A549 (cell line): ENCODE data around the gene IP6K3. TPM values are rescaled to one million over a fixed set of nuclear protein-coding genes. Genes with fewer than 3 reads are reported as not detected.

ENCODE experiments used
- ATAC-seq, 2 experiments: fragments of 200-7000 bp in 1 of 2; fragments of >200 bp in 1 of 2; cut with Nextera tagmentation in 1 of 2; cut with Tn5 transposase in 1 of 2; 3 replicates each; pipeline versions ENCODE4 v1.8.0 to v1.9.1; 2018 to 2020; ENCODE audit warnings: mild to moderate bottlenecking in 1 of 2, moderate library complexity in 1 of 2
- CTCF ChIA-PET: fragments of 300-600 bp; sonication (Branson Sonifier 250); formaldehyde crosslinking; extraction: SDS; loops from one replicate; lab custom pipeline; 2021; ENCODE audit warnings: antibody characterized with exemption, inconsistent platforms; lab: Yijun Ruan, JAX
- POLR2A ChIA-PET: fragments of 350-600 bp; formaldehyde crosslinking; extraction: SDS; loops from one replicate; lab custom pipeline; 2021; ENCODE audit warnings: antibody characterized with exemption, inconsistent platforms; lab: Yijun Ruan, JAX
- DNase-seq, 2 experiments: peaks; one replicate each; pipeline versions ENCODE4 v3.0.0 to v3.0.0-alpha.2; 2011 to 2016; ENCODE audit warnings: low read depth in 1 of 2, low spot score in 1 of 2
- FAIRE-seq: peaks from 2 replicates; lab custom pipeline; 2011; peaks lifted over from hg19 to GRCh38; lab: Jason Lieb, UNC
- H3K27ac ChIP-seq, 2 experiments: fragments of >200 bp; sonication (Bioruptor Twin); formaldehyde crosslinking; 3 replicates each; pipeline ENCODE4 v1.5.1; 2016 to 2017
- H3K4me1 ChIP-seq: fragments of >200 bp; sonication (Bioruptor Twin); formaldehyde crosslinking; 3 replicates; pipeline ENCODE4 v1.6.1; 2016
- H3K4me2 ChIP-seq: fragments of >200 bp; sonication (Bioruptor Twin); formaldehyde crosslinking; 3 replicates; pipeline ENCODE4 v1.6.1; 2016
- H3K4me3 ChIP-seq: fragments of >200 bp; sonication (Bioruptor Twin); formaldehyde crosslinking; 3 replicates; pipeline ENCODE4 v1.5.1; 2016
- H3K9me3 ChIP-seq: fragments of >200 bp; sonication (Bioruptor Twin); formaldehyde crosslinking; 3 replicates; pipeline ENCODE4 v1.6.1; 2016
- BCL3 ChIP-seq: fragments of >200 bp; sonication (Bioruptor Twin); formaldehyde crosslinking; IDR thresholded peaks from 3 replicates; pipeline ENCODE4 v1.6.1; 2016
- BHLHE40 ChIP-seq: IDR thresholded peaks from 2 replicates; pipeline ENCODE4 v1.6.1; 2012; ENCODE audit warnings: low read depth, low read length, inconsistent platforms
- CBX2 ChIP-seq: fragments of 200-600 bp; sonication (generic); IDR thresholded peaks from 2 replicates; pipeline ENCODE4 v1.6.1; 2016; ENCODE audit warnings: low read depth, mild to moderate bottlenecking, borderline replicate concordance
- CEBPB ChIP-seq, 2 experiments: fragments of >200 bp in 1 of 2; sonication (Bioruptor Twin) in 1 of 2; formaldehyde crosslinking in 1 of 2; IDR thresholded peaks; 2 replicates each; pipeline ENCODE4 v1.6.1; 2012 to 2016
- E2F6 ChIP-seq: IDR thresholded peaks from 2 replicates; pipeline ENCODE4 v1.6.1; 2012; ENCODE audit warnings: low read depth, borderline replicate concordance
- EHMT2 ChIP-seq: fragments of 200-600 bp; sonication (generic); IDR thresholded peaks from 2 replicates; pipeline ENCODE4 v1.6.1; 2016; ENCODE audit warnings: antibody characterized with exemption, low read depth, mild to moderate bottlenecking, moderate library complexity
- EP300 ChIP-seq, 2 experiments: fragments of >200 bp; sonication (Bioruptor Twin); formaldehyde crosslinking; IDR thresholded peaks; 2 replicates in 1 of 2; 3 replicates in 1 of 2; pipeline ENCODE4 v1.6.1; 2016 to 2017
- FOSL2 ChIP-seq, 2 experiments: fragments of 450-650 bp in 1 of 2; fragments of >200 bp in 1 of 2; sonication (Bioruptor Twin) in 1 of 2; formaldehyde crosslinking; IDR thresholded peaks; 2 replicates each; pipeline versions ENCODE4 v1.5.0 to v1.6.1; 2016 to 2020; ENCODE audit warnings: mild to moderate bottlenecking in 1 of 2, moderate library complexity in 1 of 2
- GATA3 ChIP-seq: IDR thresholded peaks from 2 replicates; pipeline ENCODE4 v1.6.1; 2012; ENCODE audit warnings: borderline replicate concordance
- HOXA7 ChIP-seq: fragments of 250-450 bp; sonication (Bioruptor Pico); IDR thresholded peaks from 2 replicates; pipeline ENCODE4 v1.5.0; 2020; ENCODE audit warnings: mild to moderate bottlenecking, moderate library complexity
- JUN ChIP-seq, 2 experiments: fragments of >200 bp; sonication (Bioruptor Twin); formaldehyde crosslinking; IDR thresholded peaks; 2 replicates in 1 of 2; 3 replicates in 1 of 2; pipeline ENCODE4 v1.6.1; 2016 to 2017
- KDM5A ChIP-seq: fragments of 200-600 bp; sonication (generic); IDR thresholded peaks from 2 replicates; pipeline ENCODE4 v1.6.1; 2016; ENCODE audit warnings: antibody characterized with exemption, mild to moderate bottlenecking
- MAZ ChIP-seq: fragments of 150-350 bp; IDR thresholded peaks from 2 replicates; pipeline ENCODE4 v1.6.1; 2014; ENCODE audit warnings: antibody characterized with exemption, low read depth, low read length, borderline replicate concordance
- NFE2L2 ChIP-seq: fragments of 150-350 bp; conservative IDR thresholded peaks from 2 replicates; pipeline ENCODE4 v1.6.1; 2014; ENCODE audit warnings: low read length
- NPAS2 ChIP-seq: fragments of 250-450 bp; sonication (Bioruptor Pico); IDR thresholded peaks from 2 replicates; pipeline ENCODE4 v1.8.0; 2022; ENCODE audit warnings: mild to moderate bottlenecking, moderate library complexity, borderline replicate concordance
- NR3C1 ChIP-seq: fragments of >200 bp; sonication (Bioruptor Twin); formaldehyde crosslinking; IDR thresholded peaks from 3 replicates; pipeline ENCODE4 v1.6.1; 2017
- RARB ChIP-seq: fragments of 250-450 bp; sonication (Bioruptor Pico); IDR thresholded peaks from 2 replicates; pipeline ENCODE4 v1.8.0; 2021; ENCODE audit warnings: mild to moderate bottlenecking, moderate library complexity
- RCOR1 ChIP-seq: fragments of 150-350 bp; IDR thresholded peaks from 2 replicates; pipeline ENCODE4 v1.6.1; 2014; ENCODE audit warnings: antibody characterized with exemption, low read length, low read depth
- RFX5 ChIP-seq: fragments of 450-650 bp; IDR thresholded peaks from 2 replicates; pipeline ENCODE4 v1.7.1; 2014; ENCODE audit warnings: antibody characterized with exemption, mild to moderate bottlenecking, moderate library complexity
- ZC3H11A ChIP-seq: fragments of 450-650 bp; IDR thresholded peaks from 2 replicates; pipeline ENCODE4 v1.6.1; 2014; ENCODE audit warnings: antibody characterized with exemption, mild to moderate bottlenecking
- WGBS: methylation state at CpG from one replicate; pipeline ENCODE4 v1.1.6; 2017; ENCODE audit errors: missing lambda C conversion rate; 5-methylcytosine and 5-hydroxymethylcytosine counted together
- polyA plus RNA-seq, 4 experiments: library from polyadenylated mRNA; depleted of rRNA in 3 of 4; stranded (reverse); fragments of >200 nt; fragmentation: RNase III in 1 of 4; extraction: RNeasy Plus Mini Kit Qiagen cat#74134 plus additional on column Dnase treatment in 1 of 4; gene quantifications; 2 replicates in 3 of 4; 3 replicates in 1 of 4; pipeline ENCODE4 v1.2.3, GENCODE V29; 2011 to 2017

The IP6K3 gene
- polyA plus RNA-seq, 2 of the 4 experiments (the other 2 are of a cell fraction), result 0.03 to 0.12 TPM

GRCh38 chr6:33691456-33692077 is 55.1 kb downstream of the IP6K3 start:
- CTCF ChIA-PET, result interaction anchor here (1.1 to 1.3 kb wide), 2 partner anchors 10 to 19 kb away, joined by 3 to 9 read pairs; no protein-coding TSS in a partner anchor
- no peak overlapping the region for H3K4me2 ChIP-seq
- FAIRE-seq, result no peak
- no peak overlapping the region for H3K27ac ChIP-seq
- no peak for ATAC-seq
- no peak for TF ChIP-seq RCOR1
- no peak for TF ChIP-seq EP300 (IDR thresholded peaks at IDR 0.05)
- TF ChIP-seq RFX5, result no peak
- no peak for TF ChIP-seq NR3C1
- TF ChIP-seq RARB (CRISPR knock-in tag), result no peak
- no peaks in the 10 kb centered on the region for H3K9me3 ChIP-seq
- H3K4me1 ChIP-seq, result peaks cover 20% of the 10 kb centered on the region
- DNase-seq, result no peak
- POLR2A ChIA-PET, result interaction anchor here (1.2 kb wide), 1 partner anchor 20 kb away, joined by 4 read pairs; the partner anchor contains the start of gene UQCC2
- WGBS, result 92% methylated on average over 7 of the region's 15 CpGs
- H3K4me3 ChIP-seq, result no peak overlapping the region

- no peak for FAIRE-seq
- H3K4me3 ChIP-seq, result no peak overlapping the region
Measured at GRCh38 chr6:33690766-33691165, 55.9 kb downstream of the IP6K3 start.

GRCh38 chr6:33689879-33690278 is 56.8 kb downstream of the IP6K3 start:
- H3K27ac ChIP-seq, result no peak overlapping the region
- H3K4me1 ChIP-seq, result peaks cover 12% of the 10 kb centered on the region
- WGBS, result 94% methylated on average over 10 of the region's 10 CpGs
- no peaks in the 10 kb centered on the region for H3K9me3 ChIP-seq
- TF ChIP-seq MAZ (no peak), ZC3H11A (no peak), FOSL2 (IDR thresholded peaks at IDR 0.05) (no peak), FOSL2 (CRISPR knock-in tag; IDR thresholded peaks at IDR 0.05) (no peak), CBX2 (no peak), RARB (CRISPR knock-in tag) (no peak), GATA3 (no peak), CEBPB (IDR thresholded peaks at IDR 0.05) (no peak), BHLHE40 (no peak), JUN (IDR thresholded peaks at IDR 0.05) (no peak), EHMT2 (no peak), KDM5A (no peak), EP300 (IDR thresholded peaks at IDR 0.05) (no peak), NPAS2 (CRISPR knock-in tag) (no peak), HOXA7 (no peak), E2F6 (no peak)
- POLR2A ChIA-PET, result no interaction called here
- no peak overlapping the region for H3K4me3 ChIP-seq
- no peak overlapping the region for H3K4me2 ChIP-seq
- ATAC-seq (no peak), FAIRE-seq (no peak), DNase-seq (no peak)
- CTCF ChIA-PET, result interaction anchor here (0.9 to 2.4 kb wide), 4 partner anchors 11 to 103 kb away, joined by 3 to 12 read pairs (median 5); no protein-coding TSS in a partner anchor

More at GRCh38 chr6:33690766-33691165, 55.9 kb downstream of the IP6K3 start:
- ATAC-seq (no peak), DNase-seq (no peak)
- Histone ChIP-seq H3K4me1 (peaks cover 17% of the 10 kb centered on the region), H3K27ac (no peak overlapping the region), H3K9me3 (no peaks in the 10 kb centered on the region), H3K4me2 (no peak overlapping the region)
- TF ChIP-seq BCL3 (no peak), NFE2L2 (no peak), NR3C1 (no peak), RCOR1 (no peak)
- 97% methylated on average over 11 of the region's 13 CpGs for WGBS
- ChIA-PET CTCF (interaction anchor here (1.1 to 2.4 kb wide), 4 partner anchors 10 to 104 kb away, joined by 3 to 12 read pairs (median 5); no protein-coding TSS in a partner anchor), POLR2A (no interaction called here)
